Lung (tissue), 12 donors: Measurements from ENCODE around the gene CDH13. TPM values are rescaled to one million over a fixed set of nuclear protein-coding genes. Genes with fewer than 3 reads are reported as not detected.

Source experiments
- ATAC-seq: fragments of 200-7000 bp; cut with Tn5 transposase; one replicate; pipeline ENCODE4 v1.9.1; 2020; ENCODE audit warnings: moderate number of reproducible peaks; ENCODE audit not compliant: insufficient read depth, low FRiP score
- DNase-seq, 3 donors: peaks; one replicate each; pipeline ENCODE4 v3.0.0-alpha.2; 2013 to 2017
- H3K27ac ChIP-seq, 2 donors: one replicate each; pipeline ENCODE4 v1.5.1; 2013; ENCODE audit warnings: mild to moderate bottlenecking in 2 of 2, moderate library complexity in 2 of 2, control low read depth in 1 of 2, inconsistent platforms in 1 of 2, low read depth in 1 of 2, low read length in 1 of 2
- H3K27me3 ChIP-seq, 3 donors: one replicate each; pipeline ENCODE4 v1.5.1; 2013; ENCODE audit warnings: low read length in 2 of 3; ENCODE audit not compliant: control insufficient read depth in 3 of 3, insufficient read depth in 3 of 3
- H3K36me3 ChIP-seq, 4 donors: one replicate each; pipeline ENCODE4 v1.5.1; 2013; ENCODE audit warnings: low read length in 4 of 4, mild to moderate bottlenecking in 1 of 4, moderate library complexity in 1 of 4; ENCODE audit not compliant: control insufficient read depth in 4 of 4, insufficient read depth in 4 of 4
- H3K4me1 ChIP-seq, 5 donors: one replicate each; pipeline ENCODE4 v1.5.1; 2013; ENCODE audit warnings: low read length in 5 of 5, mild to moderate bottlenecking in 2 of 5, moderate library complexity in 1 of 5; ENCODE audit not compliant: control insufficient read depth in 5 of 5, insufficient read depth in 5 of 5
- H3K4me3 ChIP-seq: one replicate; pipeline ENCODE4 v1.5.1; 2013; ENCODE audit warnings: mild to moderate bottlenecking, control low read depth, moderate library complexity
- H3K9ac ChIP-seq, 2 donors: one replicate each; pipeline ENCODE4 v1.5.1; 2013; ENCODE audit warnings: low read length in 2 of 2, control low read depth in 1 of 2; ENCODE audit not compliant: insufficient read depth in 1 of 2
- H3K9me3 ChIP-seq, 4 donors: one replicate each; pipeline ENCODE4 v1.5.1; 2013; ENCODE audit warnings: low read length in 3 of 4, mild to moderate bottlenecking in 1 of 4, moderate library complexity in 1 of 4; ENCODE audit not compliant: control insufficient read depth in 4 of 4, insufficient read depth in 3 of 4
- CTCF ChIP-seq: IDR thresholded peaks from 2 replicates; pipeline ENCODE4 v1.5.1; 2012; ENCODE audit warnings: mild to moderate bottlenecking; ENCODE audit errors: control extremely low read depth, extremely low read depth
- WGBS, 2 donors: extraction: QIAGEN DNeasy Blood & Tissue Kit; methylation state at CpG; one replicate each; pipeline ENCODE4 v1.1.7; 2013; 5-methylcytosine and 5-hydroxymethylcytosine counted together
- polyA plus RNA-seq, 2 donors: library from polyadenylated mRNA; stranded (reverse); fragments of 200-250 nt; gene quantifications; one replicate each; pipeline ENCODE4 v1.2.1, GENCODE V29; 2013
- total RNA-seq, 2 donors: library from RNA; depleted of rRNA in 1 of 2; stranded (reverse); fragments of >200 nt in 1 of 2; gene quantifications; one replicate each; pipeline ENCODE4 v1.2.1, GENCODE V29; 2014 to 2021
- donor health status: control.
- donor health status: control.
- donor health status: Bipolar disorder and iron deficiency.
- donor health status: healthy.
- donor health status: DM: yes; HTN: yes; CAD: no.

CDH13 gene
- total and polyA plus RNA-seq, 4 donors = 2.1 to 12.3 (median 7.3) TPM

- 71 to 74% methylated on average over 9 of the region's 9 CpGs for WGBS, 2 donors
- Histone ChIP-seq H3K9me3 (no peaks in the 10 kb centered on the region), H3K4me3 (no peak overlapping the region), H3K27me3 (no peaks in the 10 kb centered on the region), H3K36me3 (peaks cover 0 to 3% (median 0%) of the 10 kb centered on the region in 4 donors), H3K4me1 (no peaks in the 10 kb centered on the region), H3K9ac (no peak overlapping the region), H3K27ac (no peak overlapping the region)
- no peak for ATAC-seq
- DNase-seq = peak in 2 of 3 donors; percentile 45 to 69
- TF ChIP-seq CTCF = no peak
Measured at GRCh38 chr16:83420206-83420760, 793.5 kb downstream of the CDH13 start.

- H3K4me1 ChIP-seq = no peaks in the 10 kb centered on the region
- TF ChIP-seq CTCF = no peak
- no peaks in the 10 kb centered on the region for H3K27me3 ChIP-seq
- ATAC-seq (no peak), DNase-seq (no peak)
- 64 to 73% methylated on average over 3 of the region's 3 CpGs for WGBS, 2 donors
- H3K36me3 ChIP-seq = no peaks in the 10 kb centered on the region
- H3K9ac ChIP-seq = no peak overlapping the region
- no peaks in the 10 kb centered on the region for H3K9me3 ChIP-seq
- H3K27ac ChIP-seq = no peak overlapping the region
- no peak overlapping the region for H3K4me3 ChIP-seq
Measured at GRCh38 chr16:83433201-83433600, 806.4 kb downstream of the CDH13 start.

GRCh38 chr16:83437036-83437435 lies 810.3 kb downstream of the CDH13 start:
- 80 to 96% methylated on average over 7 of the region's 7 CpGs for whole genome bisulfite sequencing, 2 donors
- ATAC-seq = no peak
- Histone ChIP-seq H3K4me3 (no peak overlapping the region), H3K27ac (no peak overlapping the region), H3K36me3 (no peaks in the 10 kb centered on the region), H3K9me3 (no peaks in the 10 kb centered on the region), H3K4me1 (no peaks in the 10 kb centered on the region), H3K9ac (no peak overlapping the region), H3K27me3 (no peaks in the 10 kb centered on the region)
- no peak for DNase-seq
- TF ChIP-seq CTCF = no peak

GRCh38 chr16:83438326-83438725 lies 811.6 kb downstream of the CDH13 start:
- Histone ChIP-seq H3K36me3 (no peaks in the 10 kb centered on the region), H3K4me1 (no peaks in the 10 kb centered on the region), H3K9ac (no peak overlapping the region), H3K9me3 (no peaks in the 10 kb centered on the region), H3K27me3 (no peaks in the 10 kb centered on the region), H3K27ac (no peak overlapping the region), H3K4me3 (no peak overlapping the region)
- no peak for TF ChIP-seq CTCF
- ATAC-seq (no peak), DNase-seq (no peak)
- WGBS, 2 donors = 87 to 90% methylated on average over 3 of the region's 3 CpGs
